ENCODE measurements around the gene C5. TPM values are rescaled to one million over a fixed set of nuclear protein-coding genes. Genes with fewer than 3 reads are reported as not detected.
A peak's percentile ranks its signal among the peaks of the same experiment; 100 is the strongest.

The C5 gene
- total RNA-seq, 3 donors from 2014 or later, result 0.11 to 0.27 (median 0.18) TPM

DNA sequence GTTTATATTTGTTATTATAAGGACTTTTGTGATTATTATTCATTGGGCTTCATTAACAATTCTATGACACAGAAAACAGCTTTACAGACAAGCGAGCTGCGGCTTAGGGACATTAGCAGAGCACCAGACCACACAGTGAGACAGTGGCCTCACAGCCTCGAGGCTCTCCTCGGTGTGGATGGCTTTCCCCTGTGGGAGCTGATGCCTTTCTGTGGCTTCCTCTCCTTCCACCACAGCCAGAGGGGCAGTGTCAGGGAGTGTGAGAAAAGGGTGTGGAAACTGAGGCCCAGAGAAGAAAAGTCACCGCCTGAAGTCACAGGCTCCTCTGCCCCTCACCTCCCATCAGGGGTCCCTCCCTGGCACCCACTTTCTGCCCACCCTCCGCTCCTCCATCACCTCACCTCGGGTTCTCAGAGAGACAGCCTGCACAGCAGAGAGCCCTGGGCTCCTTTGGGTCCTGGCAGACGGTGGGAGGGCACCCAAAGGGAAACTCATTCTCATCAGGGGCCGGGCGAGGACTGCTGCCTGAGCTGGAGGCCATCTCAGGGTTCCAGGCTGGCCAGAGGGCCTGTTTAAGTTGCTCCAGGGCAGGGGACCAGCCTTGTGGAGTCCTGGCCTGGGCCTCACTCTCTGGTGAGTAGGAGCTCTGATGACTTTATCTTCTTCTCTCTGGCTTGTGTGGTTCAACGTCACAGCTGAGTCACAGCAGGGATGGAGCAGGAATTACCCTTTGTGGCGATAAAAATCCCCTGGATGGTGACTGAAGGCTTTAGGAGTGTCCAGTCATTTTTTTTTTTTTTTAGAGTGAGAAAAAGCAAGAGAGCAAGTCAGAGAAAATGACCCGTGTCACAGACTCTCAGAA is 124.3 kb downstream of the C5 start:
- Mint-ChIP-seq H3K27me3 (ENCODE audit: low read depth) (no peaks in the 10 kb centered on the region), H3K36me3 (ENCODE audit: insufficient read depth) (peaks cover 45% of the 10 kb centered on the region), H3K9me3 (no peaks in the 10 kb centered on the region), H3K4me1 (ENCODE audit: low read depth) (peaks cover 71% of the 10 kb centered on the region), H3K4me3 (peak overlapping the region; percentile 93)
- DNase-seq, result peak; percentile 84
- ATAC-seq, result peak; percentile 70 to 72

GRCh38 chr9:120924698-120925534 is 125.2 kb downstream of the C5 start:
- peaks cover 54% of the 10 kb centered on the region for H3K36me3 Mint-ChIP-seq (ENCODE audit: insufficient read depth)
- H3K4me3 Mint-ChIP-seq, result peak overlapping the region; percentile 93
- ATAC-seq, result peak in 1 of 2 donors; percentile 6
- H3K9me3 Mint-ChIP-seq, result no peaks in the 10 kb centered on the region
- H3K4me1 Mint-ChIP-seq (ENCODE audit: low read depth), result peaks cover 72% of the 10 kb centered on the region
- DNase-seq, result peak; percentile 40
- H3K27me3 Mint-ChIP-seq (ENCODE audit: low read depth), result no peaks in the 10 kb centered on the region

DNA sequence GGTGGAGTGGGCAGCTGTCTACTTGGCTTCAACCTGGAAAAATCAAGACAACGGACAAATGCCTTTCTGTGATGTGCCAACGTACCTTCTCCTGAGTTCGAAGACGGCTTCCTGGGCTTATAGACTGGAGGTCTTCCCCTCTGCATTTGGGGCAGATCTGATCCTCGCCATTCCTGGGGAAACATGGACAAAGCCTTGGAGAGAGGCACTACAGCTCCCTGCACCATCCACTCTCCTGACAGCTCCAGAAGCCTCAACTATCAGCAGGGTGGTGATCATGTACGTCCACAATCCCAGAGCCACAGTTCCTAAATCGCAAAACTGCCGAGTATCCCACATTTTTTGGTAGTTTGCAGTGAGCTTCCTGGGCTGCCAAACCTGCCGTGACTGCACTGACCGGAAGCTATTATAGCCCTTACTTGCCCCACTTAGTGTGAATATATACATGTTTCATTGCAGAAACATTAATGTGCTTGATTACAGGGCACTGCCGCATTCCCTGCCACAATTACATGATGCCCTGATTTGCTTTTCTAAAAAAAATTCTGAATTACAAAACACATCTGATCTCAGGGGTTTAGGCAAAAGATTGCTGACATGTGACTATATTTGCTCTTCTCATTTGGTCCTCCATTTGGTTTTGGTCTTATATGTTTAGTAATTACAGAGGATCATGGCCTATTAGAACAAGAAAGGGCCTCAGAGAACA is 126.3 kb downstream of the C5 start:
- H3K36me3 Mint-ChIP-seq (ENCODE audit: insufficient read depth), result peaks cover 61% of the 10 kb centered on the region
- peaks cover 75% of the 10 kb centered on the region for H3K4me1 Mint-ChIP-seq (ENCODE audit: low read depth)
- peak overlapping the region; percentile 93 for H3K4me3 Mint-ChIP-seq
- no peaks in the 10 kb centered on the region for H3K27me3 Mint-ChIP-seq (ENCODE audit: low read depth)
- no peaks in the 10 kb centered on the region for H3K9me3 Mint-ChIP-seq
- DNase-seq (no peak), ATAC-seq (no peak)

DNA sequence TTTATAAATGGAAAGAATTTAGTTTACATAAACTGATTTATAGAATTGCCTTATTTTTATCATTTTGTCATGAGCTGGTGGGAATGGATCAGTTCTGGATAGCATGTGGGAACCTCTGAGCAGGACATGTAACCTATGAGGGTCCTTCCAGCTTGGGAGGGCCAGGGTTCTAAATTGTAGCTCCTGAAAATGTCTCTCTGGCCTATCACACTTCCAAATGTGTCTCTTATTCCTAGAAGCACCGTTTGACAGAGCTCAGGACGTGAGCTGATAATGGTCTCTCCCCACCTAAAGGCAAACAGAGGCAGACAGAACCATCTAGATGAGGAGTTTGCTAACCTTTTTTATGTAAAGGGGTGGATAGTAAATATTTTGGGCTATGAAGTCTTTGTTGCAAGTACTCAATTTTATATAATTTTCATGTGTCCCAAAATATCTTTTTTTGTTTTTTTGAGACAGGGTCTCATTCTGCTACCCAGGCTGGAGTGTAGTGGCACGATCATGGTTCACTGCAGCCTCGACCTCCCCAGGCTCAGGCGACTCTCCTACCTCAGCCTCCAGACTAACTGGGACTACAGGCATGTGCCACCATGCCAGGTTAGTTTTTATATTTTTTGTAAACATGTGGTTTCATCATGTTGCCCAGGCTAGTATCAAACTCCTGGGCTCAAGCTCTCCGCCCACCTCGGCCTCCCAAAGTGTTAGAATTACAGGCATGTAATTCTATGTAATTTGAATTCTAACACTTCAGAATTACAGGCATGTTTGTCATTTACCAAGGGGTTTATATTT is 127.5 kb downstream of the C5 start:
- H3K4me3 Mint-ChIP-seq, result peak overlapping the region; percentile 93
- peaks cover 75% of the 10 kb centered on the region for H3K4me1 Mint-ChIP-seq (ENCODE audit: low read depth)
- DNase-seq (peak; percentile 8), ATAC-seq (no peak)
- H3K36me3 Mint-ChIP-seq (ENCODE audit: insufficient read depth), result peaks cover 68% of the 10 kb centered on the region
- H3K9me3 Mint-ChIP-seq, result no peaks in the 10 kb centered on the region
- H3K27me3 Mint-ChIP-seq (ENCODE audit: low read depth), result no peaks in the 10 kb centered on the region

DNA sequence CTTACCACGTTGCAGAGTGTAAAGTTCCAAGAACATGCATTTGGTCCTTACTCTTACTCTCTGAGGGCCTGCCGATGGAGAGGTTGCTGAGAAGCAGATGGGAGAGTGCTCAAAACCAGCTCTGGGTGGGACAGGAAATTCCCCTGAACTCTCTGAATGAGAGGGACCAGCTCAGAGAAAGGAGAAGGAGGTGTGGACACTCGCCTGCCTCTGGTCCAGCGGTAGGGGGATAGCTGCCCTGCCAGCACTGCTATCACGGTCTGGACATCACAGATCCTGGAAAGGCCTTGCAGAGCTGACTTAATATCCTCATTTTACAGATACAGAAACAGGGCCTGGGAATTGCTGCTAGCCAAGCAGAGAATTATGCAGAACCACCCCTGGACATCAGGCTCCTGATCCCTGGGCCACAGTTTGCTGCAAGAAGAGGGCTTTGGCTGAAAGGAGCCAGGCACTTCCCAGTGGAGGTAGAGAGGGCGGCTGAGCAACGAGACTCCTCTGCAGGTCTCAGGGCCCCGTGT is 128.4 kb downstream of the C5 start:
- H3K27me3 Mint-ChIP-seq (ENCODE audit: low read depth), result no peaks in the 10 kb centered on the region
- DNase-seq, result peak; percentile 29

DNA sequence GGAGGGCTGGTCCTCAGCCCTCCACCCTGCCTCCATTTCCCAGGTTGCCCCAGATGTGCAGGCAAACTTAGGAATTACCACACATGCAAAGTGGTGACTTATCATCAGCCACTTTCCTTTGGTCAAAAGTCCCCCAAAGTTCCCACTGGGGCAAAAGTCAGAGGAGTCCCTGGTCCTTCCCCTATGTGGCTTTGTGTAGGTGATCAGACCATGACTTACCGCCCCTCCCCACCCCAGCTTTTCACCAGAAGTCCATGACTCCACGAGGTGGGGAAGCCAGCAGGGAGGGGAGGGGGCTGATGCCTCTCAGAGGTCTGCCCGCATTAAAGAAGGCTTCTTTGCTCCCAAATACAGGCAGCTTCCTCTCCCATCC is 129.3 kb downstream of the C5 start:
- ATAC-seq (peak; percentile 17 to 29), DNase-seq (peak; percentile 49)

More for the DNA sequence above, 128.4 kb downstream of the C5 start:
- Mint-ChIP-seq H3K36me3 (ENCODE audit: insufficient read depth) (peaks cover 76% of the 10 kb centered on the region), H3K9me3 (no peaks in the 10 kb centered on the region), H3K4me3 (peak overlapping the region; percentile 93), H3K4me1 (ENCODE audit: low read depth) (peaks cover 75% of the 10 kb centered on the region)
- ATAC-seq, result no peak

GRCh38 chr9:120919843-120920805 is 130.0 kb downstream of the C5 start:
- Mint-ChIP-seq H3K36me3 (ENCODE audit: insufficient read depth) (peaks cover 79% of the 10 kb centered on the region), H3K27me3 (ENCODE audit: low read depth) (no peaks in the 10 kb centered on the region), H3K4me1 (ENCODE audit: low read depth) (peaks cover 76% of the 10 kb centered on the region), H3K4me3 (peak overlapping the region; percentile 93), H3K9me3 (no peaks in the 10 kb centered on the region)
- DNase-seq (peak; percentile 17), ATAC-seq (no peak)

More for the DNA sequence above, 129.3 kb downstream of the C5 start:
- Mint-ChIP-seq H3K4me3 (peak overlapping the region; percentile 93), H3K4me1 (ENCODE audit: low read depth) (peaks cover 75% of the 10 kb centered on the region), H3K36me3 (ENCODE audit: insufficient read depth) (peaks cover 81% of the 10 kb centered on the region), H3K27me3 (ENCODE audit: low read depth) (no peaks in the 10 kb centered on the region), H3K9me3 (no peaks in the 10 kb centered on the region)

DNA sequence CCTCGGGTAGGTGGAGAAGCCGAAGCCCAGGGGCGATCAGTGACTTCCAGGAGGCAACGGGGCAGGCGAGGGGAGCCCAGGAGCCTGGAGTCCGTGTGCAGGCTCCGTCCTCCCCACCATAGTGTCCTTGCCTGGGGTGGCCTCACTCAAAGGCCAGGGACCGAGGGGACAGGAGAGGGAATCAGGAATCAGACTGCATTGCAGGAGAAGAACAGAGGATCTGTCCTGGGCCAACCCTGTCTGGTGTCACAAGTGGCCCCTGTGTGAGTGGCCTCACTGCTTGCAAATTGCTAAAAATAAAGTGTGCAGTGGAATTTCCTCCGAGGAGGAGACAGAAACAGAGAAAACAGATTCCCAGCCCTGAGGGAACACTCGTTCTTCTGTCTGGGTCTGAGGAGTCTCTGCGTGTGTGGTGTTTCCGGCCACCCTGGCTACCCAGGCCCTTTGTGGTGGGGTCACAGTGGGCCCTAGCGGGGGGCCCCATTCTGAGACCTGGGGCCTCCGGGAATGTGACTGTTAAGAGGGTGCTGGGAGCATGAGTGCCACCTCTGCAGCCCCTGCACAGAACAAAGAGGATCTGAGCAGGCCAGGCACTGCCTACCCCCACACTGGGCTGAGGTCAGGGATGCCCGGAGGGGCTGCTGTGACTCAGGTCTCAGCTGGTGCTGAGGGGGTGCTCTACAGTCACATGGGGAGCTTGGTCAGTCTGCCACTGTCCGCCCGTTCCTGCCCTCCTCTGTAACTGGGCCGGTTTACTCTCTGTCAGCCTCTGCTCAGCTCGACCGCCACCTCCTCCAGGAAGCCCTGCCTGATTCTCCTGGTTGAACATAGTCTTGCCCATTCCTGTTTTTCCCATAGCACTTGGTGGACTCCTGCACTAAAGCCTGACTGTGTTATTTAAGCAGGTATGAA is 130.9 kb downstream of the C5 start:
- peaks cover 82% of the 10 kb centered on the region for H3K4me1 Mint-ChIP-seq (ENCODE audit: low read depth)
- ATAC-seq (no peak), DNase-seq (peak; percentile 27)
- no peaks in the 10 kb centered on the region for H3K9me3 Mint-ChIP-seq
- no peaks in the 10 kb centered on the region for H3K27me3 Mint-ChIP-seq (ENCODE audit: low read depth)
- peaks cover 78% of the 10 kb centered on the region for H3K36me3 Mint-ChIP-seq (ENCODE audit: insufficient read depth)
- peak overlapping the region; percentile 93 for H3K4me3 Mint-ChIP-seq

DNA sequence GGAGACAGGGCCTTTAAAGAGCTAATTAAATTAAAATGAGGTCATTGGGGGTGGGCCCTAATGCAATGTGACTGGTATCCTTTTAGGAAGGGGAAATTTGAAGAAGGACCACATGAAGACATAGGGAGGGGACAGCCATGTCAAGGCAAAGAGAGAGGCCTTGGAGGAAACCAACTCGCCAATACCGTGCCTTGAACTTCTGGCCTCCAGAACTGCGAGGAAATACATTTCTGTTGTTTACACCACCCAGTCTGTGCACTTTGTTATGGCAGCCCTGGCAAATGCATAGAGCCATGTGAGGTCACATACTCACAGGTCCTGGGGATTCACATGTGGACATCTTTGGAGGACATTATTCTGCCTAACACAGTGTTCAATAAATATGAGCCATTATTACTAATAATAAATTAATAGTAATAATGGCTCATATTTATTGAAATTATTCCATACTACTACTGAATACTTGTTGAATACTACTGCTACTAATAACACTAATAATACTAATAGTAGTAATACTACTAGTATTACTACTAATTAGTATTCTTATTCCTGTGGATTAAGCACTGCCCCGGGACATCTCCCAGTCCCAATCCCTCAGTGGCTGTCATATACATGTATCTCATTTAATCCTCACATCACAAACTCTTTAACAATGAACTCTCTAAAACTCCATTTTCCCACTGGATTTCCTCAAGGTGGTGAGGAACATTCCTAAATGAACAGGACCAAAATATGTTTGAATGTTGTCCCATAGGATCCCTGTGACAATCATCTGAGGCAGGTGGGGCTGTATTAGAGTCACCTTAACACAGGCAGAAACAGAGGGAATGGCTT is 131.9 kb downstream of the C5 start:
- H3K4me1 Mint-ChIP-seq (ENCODE audit: low read depth), result peaks cover 82% of the 10 kb centered on the region
- no peak for ATAC-seq
- peak; percentile 4 for DNase-seq
- H3K27me3 Mint-ChIP-seq (ENCODE audit: low read depth), result no peaks in the 10 kb centered on the region
- peaks cover 77% of the 10 kb centered on the region for H3K36me3 Mint-ChIP-seq (ENCODE audit: insufficient read depth)
- no peaks in the 10 kb centered on the region for H3K9me3 Mint-ChIP-seq
- H3K4me3 Mint-ChIP-seq, result peak overlapping the region; percentile 93

DNA sequence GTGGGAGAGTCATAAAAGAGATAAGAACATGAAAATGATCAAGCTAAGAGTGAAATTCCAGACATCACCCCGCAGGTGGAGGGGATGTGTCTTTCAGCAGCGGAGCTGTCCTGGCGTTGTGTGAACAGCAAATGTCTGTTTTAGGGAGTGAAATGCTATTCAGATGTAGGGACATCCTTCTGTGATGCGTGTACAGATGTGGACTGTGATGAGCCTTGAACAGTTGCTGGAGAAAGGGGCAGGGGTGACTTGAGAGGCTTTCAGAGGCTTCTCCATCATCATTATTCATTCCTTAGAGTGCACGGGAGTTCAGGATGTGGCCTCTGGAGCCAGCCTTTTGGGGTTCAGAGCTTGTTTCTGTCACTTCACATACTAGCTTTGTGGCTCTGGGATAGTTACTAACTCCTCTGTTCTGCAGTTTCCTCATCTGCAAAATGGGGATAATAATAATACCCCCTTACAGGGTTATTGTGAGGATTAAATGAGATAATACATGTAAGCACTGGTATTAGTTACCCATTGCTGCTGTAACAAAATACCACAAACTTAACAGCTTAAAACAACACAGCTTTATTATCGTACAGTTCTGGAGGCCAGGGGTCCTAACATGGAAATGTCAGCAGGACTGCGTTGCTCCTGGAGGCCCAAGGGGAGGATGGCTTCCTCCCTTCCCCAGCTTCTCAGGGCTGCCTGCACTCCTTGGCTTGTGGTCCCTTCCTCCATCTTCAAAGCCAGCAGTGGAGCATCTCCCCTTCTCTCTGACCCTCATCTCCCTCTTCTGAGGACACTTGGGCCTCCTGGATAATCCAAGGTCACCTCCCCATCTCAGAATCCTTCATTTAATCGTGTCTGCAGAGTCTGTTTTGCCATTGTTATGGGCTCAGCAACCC is 132.8 kb downstream of the C5 start:
- H3K9me3 Mint-ChIP-seq, result no peaks in the 10 kb centered on the region
- no peaks in the 10 kb centered on the region for H3K27me3 Mint-ChIP-seq (ENCODE audit: low read depth)
- ATAC-seq, result no peak
- peaks cover 85% of the 10 kb centered on the region for H3K4me1 Mint-ChIP-seq (ENCODE audit: low read depth)
- peak overlapping the region; percentile 61 for H3K4me3 Mint-ChIP-seq
- H3K36me3 Mint-ChIP-seq (ENCODE audit: insufficient read depth), result peaks cover 76% of the 10 kb centered on the region
- DNase-seq, result peak; percentile 14
